HepG2 (cell line): ENCODE measurements around the gene CDH22. TPM values are rescaled to one million over a fixed set of nuclear protein-coding genes. Genes with fewer than 3 reads are reported as not detected.

Experiments
- ATAC-seq: fragments of 200-7000 bp; cut with Tn5 transposase; 3 replicates; pipeline ENCODE4 v1.9.1; 2020; ENCODE audit warnings: mild to moderate bottlenecking, moderate library complexity
- BruUV-seq: library from RNA; stranded (reverse); fragments of 400-500 nt; replicated peaks from 2 replicates; lab custom pipeline; 2021; lab: Mats Ljungman, UMichigan
- CTCF ChIA-PET: fragments of 300-600 bp; formaldehyde crosslinking; extraction: SDS; loops from one replicate; lab custom pipeline; 2021; ENCODE audit warnings: low total read pairs, inconsistent platforms, low intra/inter-chr PET ratio; lab: Yijun Ruan, JAX
- POLR2A ChIA-PET: fragments of 350-600 bp; sonication (Branson Sonifier 250); formaldehyde crosslinking; loops from one replicate; lab custom pipeline; 2020; ENCODE audit warnings: antibody characterized with exemption, inconsistent platforms; lab: Yijun Ruan, JAX
- DNase-seq: peaks from one replicate; pipeline ENCODE4 v3.0.0-alpha.2; 2015; ENCODE audit warnings: low spot score
- FAIRE-seq: peaks from 3 replicates; lab custom pipeline; 2011; peaks lifted over from hg19 to GRCh38; lab: Jason Lieb, UNC
- H2AFZ ChIP-seq: one replicate; pipeline ENCODE4 v1.6.1; 2011; ENCODE audit warnings: low read length, inconsistent platforms
- H3K27ac ChIP-seq: fragments of 300-600 bp; 3 replicates; pipeline ENCODE4 v1.8.0; 2011; ENCODE audit warnings: mixed run types, mild to moderate bottlenecking, mixed read lengths, low read length, inconsistent platforms; ENCODE audit not compliant: insufficient read depth; ENCODE audit errors: extremely low read length
- H3K27me3 ChIP-seq, 2 experiments: fragments of 200-600 bp in 1 of 2; 2 replicates in 1 of 2; 3 replicates in 1 of 2; pipeline versions ENCODE4 v1.6.0 to v1.8.0; 2011; ENCODE audit warnings: low read length in 2 of 2, mild to moderate bottlenecking in 2 of 2, moderate library complexity in 2 of 2, inconsistent platforms in 1 of 2; ENCODE audit not compliant: insufficient read depth in 2 of 2, control insufficient read depth in 1 of 2
- H3K36me3 ChIP-seq, 2 experiments: fragments of 200-600 bp in 1 of 2; replicated peaks in 1 of 2; 2 replicates in 1 of 2; 3 replicates in 1 of 2; pipeline versions ENCODE4 v1.5.1 to v1.8.0; 2011; ENCODE audit warnings: low read length in 2 of 2, inconsistent platforms in 1 of 2; ENCODE audit not compliant: insufficient read depth in 2 of 2, control insufficient read depth in 1 of 2
- H3K4me1 ChIP-seq: 2 replicates; pipeline ENCODE4 v1.5.1; 2012; ENCODE audit warnings: low read length, inconsistent platforms; ENCODE audit not compliant: insufficient read depth
- H3K4me2 ChIP-seq: 2 replicates; pipeline ENCODE4 v1.6.0; 2011; ENCODE audit warnings: low read depth, low read length, inconsistent platforms
- H3K4me3 ChIP-seq, 3 experiments: fragments of 200-600 bp in 1 of 3; sonication (generic), shearing (Covaris generic) in 1 of 3; replicated peaks in 1 of 3; 2 replicates each; pipeline ENCODE4 v1.5.1; 2011 to 2016; ENCODE audit warnings: low read length in 3 of 3, inconsistent platforms in 2 of 3, low read depth in 2 of 3, mild to moderate bottlenecking in 2 of 3, control low read depth in 1 of 3, mixed read lengths in 1 of 3; ENCODE audit not compliant: insufficient read depth in 1 of 3
- H3K79me2 ChIP-seq: one replicate; pipeline ENCODE4 v1.6.1; 2011; ENCODE audit warnings: low read length, inconsistent platforms; ENCODE audit not compliant: insufficient read depth
- H3K9ac ChIP-seq: 2 replicates; pipeline ENCODE4 v1.6.0; 2011; ENCODE audit warnings: mild to moderate bottlenecking, low read depth, low read length, inconsistent platforms; ENCODE audit not compliant: insufficient read depth
- H3K9me3 ChIP-seq: 2 replicates; pipeline ENCODE4 v1.5.1; 2012; ENCODE audit warnings: mild to moderate bottlenecking, low read length
- H4K20me1 ChIP-seq: 2 replicates; pipeline ENCODE4 v1.6.0; 2011; ENCODE audit warnings: inconsistent platforms, mild to moderate bottlenecking, low read length, moderate library complexity; ENCODE audit not compliant: insufficient read depth
- CREBL2 ChIP-seq: sonication (generic); formaldehyde crosslinking; IDR thresholded peaks from 2 replicates; pipeline ENCODE4 v1.8.1; 2023; ENCODE audit warnings: missing genetic modification reagents, mild to moderate bottlenecking, borderline replicate concordance
- EP300 ChIP-seq, 3 experiments: sonication (generic) in 1 of 3; formaldehyde crosslinking in 1 of 3; IDR thresholded peaks; 2 replicates each; pipeline versions ENCODE4 v1.5.1 to v1.6.1; 2011 to 2020; ENCODE audit warnings: low read depth in 2 of 3, low read length in 2 of 3, borderline replicate concordance in 1 of 3, improper control_type of control experiment in 1 of 3, mild to moderate bottlenecking in 1 of 3, missing genetic modification reagents in 1 of 3, moderate library complexity in 1 of 3
- MAX ChIP-seq: IDR thresholded peaks from 2 replicates; pipeline ENCODE4 v1.6.1; 2012; ENCODE audit warnings: inconsistent platforms
- PRDM15 ChIP-seq: sonication (generic); formaldehyde crosslinking; IDR thresholded peaks from 2 replicates; pipeline ENCODE4 v1.4.0; 2020; ENCODE audit warnings: missing genetic modification reagents
- THRA ChIP-seq: sonication (generic); formaldehyde crosslinking; IDR thresholded peaks from 2 replicates; pipeline ENCODE4 v1.4.0; 2020; ENCODE audit warnings: missing genetic modification reagents, borderline replicate concordance
- ZNF143 ChIP-seq: sonication (generic); formaldehyde crosslinking; IDR thresholded peaks from 2 replicates; pipeline ENCODE4 v1.4.0; 2020; ENCODE audit warnings: missing genetic modification reagents
- ZNF552 ChIP-seq: sonication (generic); formaldehyde crosslinking; IDR thresholded peaks from 2 replicates; pipeline ENCODE4 v1.9.0; 2022; ENCODE audit warnings: missing genetic modification reagents, mild to moderate bottlenecking, borderline replicate concordance
- ZNF572 ChIP-seq: sonication (generic); formaldehyde crosslinking; IDR thresholded peaks from 2 replicates; pipeline ENCODE4 v1.5.1; 2020; ENCODE audit warnings: mild to moderate bottlenecking, missing genetic modification reagents
- ZNF687 ChIP-seq: sonication (generic); formaldehyde crosslinking; IDR thresholded peaks from 2 replicates; pipeline ENCODE4 v1.5.1; 2020; ENCODE audit warnings: mild to moderate bottlenecking, missing genetic modification reagents, moderate library complexity
- ZNF772 ChIP-seq: sonication (generic); formaldehyde crosslinking; IDR thresholded peaks from 2 replicates; pipeline ENCODE4 v1.5.0; 2020; ENCODE audit warnings: mild to moderate bottlenecking, missing genetic modification reagents
- ZNF776 ChIP-seq: sonication (generic); formaldehyde crosslinking; IDR thresholded peaks from 2 replicates; pipeline ENCODE4 v1.4.0; 2020; ENCODE audit warnings: mild to moderate bottlenecking, missing genetic modification reagents
- WGBS: methylation state at CpG from one replicate; pipeline ENCODE4 v1.1.6; 2017; ENCODE audit warnings: low lambda C conversion rate; 5-methylcytosine and 5-hydroxymethylcytosine counted together
- in situ Hi-C: cut with HindIII; loops from 2 replicates; pipeline ENCODE4 v1.10.0; 2017; ENCODE audit warnings: low pct_unique_long_range_greater_than_20kb; ENCODE audit not compliant: extremely low pct_ligation_motif_present
- intact Hi-C: fragments of 100-400 bp; cut with micrococcal nuclease; formaldehyde crosslinking; loops from one replicate; pipeline ENCODE4 v1.10.0; 2022; ENCODE audit not compliant: unreplicated experiment
- polyA plus RNA-seq, 8 experiments: library from polyadenylated mRNA; depleted of rRNA in 3 of 8; stranded (reverse) in 7 of 8; unstranded in 1 of 8; fragments of >200 nt; fragmentation: Illumina TruSeq in 4 of 8; extraction: Trizol in 4 of 8; gene quantifications; 2 replicates each; pipeline versions ENCODE4 v1.2.1 to v1.2.3, GENCODE V29; 2011 to 2016; ENCODE audit warnings: low read depth in 4 of 8, missing spikeins in 1 of 8, mixed read lengths in 1 of 8; ENCODE audit not compliant: insufficient read depth in 1 of 8
- total RNA-seq, 5 experiments: library from RNA; depleted of rRNA; stranded (reverse); fragments of >200 nt; fragmentation: Illumina TruSeq; extraction: Trizol; gene quantifications; 2 replicates each; pipeline ENCODE4 v1.2.3, GENCODE V29; 2016; ENCODE audit warnings: low read depth in 1 of 5

Gene CDH22
- total and polyA plus RNA-seq, 2 of the 13 experiments (the other 11 are each of a cell fraction or from before 2014, with no cell fraction given) = not detected

- Histone ChIP-seq H3K79me2 (no peaks in the 10 kb centered on the region), H3K9me3 (no peaks in the 10 kb centered on the region), H3K9ac (no peak overlapping the region), H2AFZ (no peak overlapping the region), H3K4me2 (no peak overlapping the region), H3K27me3 (peaks cover 0 to 3% of the 10 kb centered on the region in 2 experiments; a peak in 2 of 5 replicates), H3K36me3 (peaks cover 9 to 11% of the 10 kb centered on the region in 2 experiments; a peak in 3 of 5 replicates), H4K20me1 (no peaks in the 10 kb centered on the region; the same call in 1 of the 2 replicates), H3K4me1 (peaks cover 35% of the 10 kb centered on the region), H3K4me3 (no peak overlapping the region), H3K27ac (no peak overlapping the region)
- BruUV-seq = no TSS peak
- 92% methylated on average over 20 of the region's 25 CpGs for WGBS
- in situ Hi-C loops = no loop called here
- intact Hi-C loops = loop anchor here (2.0 kb wide), 1 partner anchor 41 kb away; no protein-coding TSS in a partner anchor
- no peak for DNase-seq
- ChIA-PET POLR2A (interaction anchor here (4.7 kb wide), 1 partner anchor 16 kb away, joined by 37 read pairs; no protein-coding TSS in a partner anchor), CTCF (interaction anchor here (3.3 kb wide), 1 partner anchor 41 kb away, joined by 16 read pairs; no protein-coding TSS in a partner anchor)
- FAIRE-seq = no peak
- ATAC-seq = no peak
- no peak for TF ChIP-seq ZNF776
- 0 out of 2 replicates have a peak, but pooled peaks have one; percentile 17 for TF ChIP-seq ZNF143
- TF ChIP-seq ZNF687 (CRISPR knock-in tag) = peak; percentile 9; the same call in 1 of the 2 replicates
- TF ChIP-seq ZNF572 (CRISPR knock-in tag) = no peak
- no peak for TF ChIP-seq THRA
- TF ChIP-seq MAX = no peak
- 0 out of 2 replicates have a peak, but pooled peaks have one; percentile 35 for TF ChIP-seq ZNF772 (CRISPR knock-in tag)
- no peak for TF ChIP-seq PRDM15
- TF ChIP-seq ZNF552 = no peak
- TF ChIP-seq CREBL2 (CRISPR knock-in tag) = no peak
- TF ChIP-seq EP300 (IDR thresholded peaks at IDR 0.05; ENCODE audit: low read depth in 2 of 2, low read length in 2 of 2) = no peak
- no peak for TF ChIP-seq EP300 (CRISPR knock-in tag; IDR thresholded peaks at IDR 0.05; ENCODE audit: borderline replicate concordance)
Observed at GRCh38 chr20:46347841-46348803, 39.8 kb upstream of the CDH22 start.
